Medulla oblongata (tissue), 1 donor: ENCODE data around the gene MADCAM1.

ENCODE experiments used
- DNase-seq: peaks from one replicate; pipeline ENCODE4 v3.0.0-alpha.2; 2015; ENCODE audit errors: extremely low spot score

MADCAM1 gene

DNA sequence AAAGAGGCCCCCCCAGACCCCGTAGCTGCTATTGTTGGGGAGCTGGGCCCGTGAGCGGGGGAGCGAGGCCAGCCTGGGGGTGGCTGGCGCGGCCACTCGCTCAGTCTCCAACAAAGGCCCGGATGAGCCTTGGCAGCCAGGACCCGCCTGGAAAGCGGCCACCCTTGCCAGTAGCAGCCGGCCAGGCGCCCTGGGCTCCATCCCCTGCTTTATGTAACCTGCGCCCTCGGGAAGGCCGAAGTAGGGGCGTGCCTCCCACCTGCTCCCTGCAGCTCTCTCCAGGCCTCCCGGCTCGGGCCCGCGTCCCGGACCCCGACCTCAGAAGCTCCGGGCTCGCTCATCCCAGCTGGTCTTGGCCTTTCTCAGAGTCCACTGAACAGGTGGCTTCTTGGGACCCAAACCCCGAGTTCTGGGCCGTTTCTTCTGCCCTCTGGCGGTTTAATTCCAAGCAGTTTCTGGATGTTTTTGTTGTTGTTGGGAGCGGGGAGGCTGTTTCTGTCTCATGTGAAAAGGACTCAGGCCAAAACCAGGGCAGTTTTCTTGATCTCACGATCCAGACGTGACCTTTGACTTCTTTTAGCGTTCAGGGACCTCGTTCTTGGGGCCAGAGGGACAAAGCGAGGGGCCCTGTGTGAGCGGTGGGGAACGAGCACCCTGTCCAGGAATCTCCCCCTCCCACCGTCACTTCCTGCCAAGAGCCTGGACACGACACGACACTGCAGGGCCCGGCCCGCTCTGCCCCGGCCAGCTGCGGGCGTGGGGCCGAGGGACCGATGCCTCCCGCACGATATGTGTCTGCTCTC, 36.5 kb downstream of the MADCAM1 start:
- DNase-seq: peak; percentile 84

GRCh38 chr19:533364-534058, 37.2 kb downstream of the MADCAM1 start:
- no peak for DNase-seq

DNA sequence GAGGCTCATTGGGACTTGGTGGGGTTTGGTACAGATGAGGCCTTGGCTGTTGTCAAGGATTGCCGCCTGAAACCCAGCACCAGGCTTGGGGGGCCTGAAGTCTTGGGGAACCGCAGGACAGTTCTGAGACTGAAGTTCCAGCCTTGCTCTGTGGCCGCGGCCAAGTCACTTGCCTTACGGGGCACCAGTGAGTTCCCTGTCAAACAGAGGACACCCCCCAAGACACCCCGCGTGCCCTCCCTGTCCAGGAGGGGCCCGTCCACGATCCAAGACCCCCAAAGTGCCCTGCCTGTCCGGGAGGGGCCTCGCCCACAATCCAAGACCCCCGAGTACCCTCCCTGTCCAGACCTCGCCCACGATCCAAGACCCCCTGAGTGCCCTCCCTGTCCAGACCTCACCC, 37.8 kb downstream of the MADCAM1 start:
- no peak for DNase-seq

GRCh38 chr19:535017-535835, 38.9 kb downstream of the MADCAM1 start:
- no peak for DNase-seq

GRCh38 chr19:536031-536880, 40.0 kb downstream of the MADCAM1 start:
- no peak for DNase-seq

DNA sequence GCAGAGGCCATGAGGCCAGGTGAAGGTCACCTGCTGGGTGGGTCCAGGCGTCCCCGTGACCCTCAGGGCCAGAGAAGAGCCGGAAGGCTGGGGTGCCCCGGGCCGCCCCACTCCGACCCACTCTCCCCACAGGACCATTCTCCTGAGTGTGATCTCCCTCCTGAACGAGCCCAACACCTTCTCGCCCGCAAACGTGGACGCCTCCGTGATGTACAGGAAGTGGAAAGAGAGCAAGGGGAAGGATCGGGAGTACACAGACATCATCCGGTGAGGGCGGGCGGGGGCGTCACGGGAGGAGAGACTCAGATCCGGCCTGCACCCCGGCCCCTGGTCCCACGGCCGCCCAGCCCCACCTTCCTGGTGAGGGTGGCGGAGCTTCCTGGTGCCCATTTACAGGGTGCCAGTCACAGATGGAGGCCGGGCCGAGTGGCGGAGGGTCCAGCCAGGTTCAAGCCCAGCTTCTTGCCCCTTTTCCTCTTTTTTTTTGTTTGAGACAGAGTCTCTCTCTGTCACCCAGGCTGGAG, 40.7 kb downstream of the MADCAM1 start:
- DNase-seq: no peak

GRCh38 chr19:538641-539428, 42.5 kb downstream of the MADCAM1 start:
- no peak for DNase-seq

DNA sequence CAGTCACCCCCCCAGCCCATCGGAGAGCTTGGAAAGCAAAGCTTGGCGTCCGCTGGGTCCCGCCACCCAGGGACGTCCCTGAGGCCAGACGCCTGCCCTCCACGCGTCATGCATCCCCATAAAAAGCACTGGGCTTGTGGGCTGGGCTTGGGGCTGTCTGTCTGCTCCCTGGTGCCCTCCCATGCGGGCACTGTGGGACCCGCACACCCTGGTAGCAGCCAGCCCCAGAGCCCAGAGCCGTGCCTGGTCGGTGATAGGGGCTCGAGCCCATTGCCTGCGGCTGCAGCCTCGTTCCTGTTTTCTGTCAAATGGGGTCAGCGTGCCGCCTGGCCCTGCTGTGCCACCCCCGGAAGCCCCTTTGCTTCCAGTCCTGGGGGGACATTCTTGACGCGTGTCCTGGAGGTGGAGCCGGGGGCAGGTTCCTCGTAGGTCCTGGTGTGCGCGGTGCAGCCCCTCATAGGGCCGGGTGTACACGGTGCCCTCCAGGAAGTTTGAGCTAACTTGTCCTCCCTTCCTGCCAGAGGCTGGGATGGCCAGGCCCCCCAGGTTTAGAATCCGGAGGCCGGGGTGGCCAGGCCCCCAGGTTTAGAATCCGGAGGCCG, 43.2 kb downstream of the MADCAM1 start:
- no peak for DNase-seq

DNA sequence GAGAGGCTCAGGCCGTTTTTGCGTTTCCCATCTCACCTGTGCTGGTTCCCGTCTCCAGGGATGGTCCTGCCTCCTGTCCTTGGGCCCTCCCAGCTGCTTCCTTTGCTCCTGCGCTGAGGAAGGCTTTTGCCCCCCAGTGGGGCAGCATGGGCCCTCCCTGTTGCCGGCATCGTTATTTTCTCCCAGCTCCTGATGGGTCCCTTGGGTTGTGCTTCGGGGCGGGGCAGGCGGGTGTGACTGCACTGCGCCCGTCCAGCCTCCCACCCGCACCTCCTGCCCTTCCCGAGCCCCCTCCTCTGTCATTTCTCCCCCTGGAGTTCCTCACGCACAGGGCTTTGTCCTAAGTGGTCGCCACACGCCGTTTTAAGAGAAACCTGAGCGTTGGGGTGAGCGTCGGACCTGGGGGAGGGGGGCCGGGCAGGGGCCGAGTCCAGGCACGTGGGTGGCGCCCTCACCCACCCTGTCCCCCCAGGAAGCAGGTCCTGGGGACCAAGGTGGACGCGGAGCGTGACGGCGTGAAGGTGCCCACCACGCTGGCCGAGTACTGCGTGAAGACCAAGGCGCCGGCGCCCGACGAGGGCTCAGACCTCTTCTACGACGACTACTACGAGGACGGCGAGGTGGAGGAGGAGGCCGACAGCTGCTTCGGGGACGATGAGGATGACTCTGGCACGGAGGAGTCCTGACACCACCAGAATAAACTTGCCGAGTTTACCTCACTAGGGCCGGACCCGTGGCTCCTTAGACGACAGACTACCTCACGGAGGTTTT, 44.8 kb downstream of the MADCAM1 start:
- no peak for DNase-seq

GRCh38 chr19:541699-542098, 45.4 kb downstream of the MADCAM1 start:
- DNase-seq: no peak

DNA sequence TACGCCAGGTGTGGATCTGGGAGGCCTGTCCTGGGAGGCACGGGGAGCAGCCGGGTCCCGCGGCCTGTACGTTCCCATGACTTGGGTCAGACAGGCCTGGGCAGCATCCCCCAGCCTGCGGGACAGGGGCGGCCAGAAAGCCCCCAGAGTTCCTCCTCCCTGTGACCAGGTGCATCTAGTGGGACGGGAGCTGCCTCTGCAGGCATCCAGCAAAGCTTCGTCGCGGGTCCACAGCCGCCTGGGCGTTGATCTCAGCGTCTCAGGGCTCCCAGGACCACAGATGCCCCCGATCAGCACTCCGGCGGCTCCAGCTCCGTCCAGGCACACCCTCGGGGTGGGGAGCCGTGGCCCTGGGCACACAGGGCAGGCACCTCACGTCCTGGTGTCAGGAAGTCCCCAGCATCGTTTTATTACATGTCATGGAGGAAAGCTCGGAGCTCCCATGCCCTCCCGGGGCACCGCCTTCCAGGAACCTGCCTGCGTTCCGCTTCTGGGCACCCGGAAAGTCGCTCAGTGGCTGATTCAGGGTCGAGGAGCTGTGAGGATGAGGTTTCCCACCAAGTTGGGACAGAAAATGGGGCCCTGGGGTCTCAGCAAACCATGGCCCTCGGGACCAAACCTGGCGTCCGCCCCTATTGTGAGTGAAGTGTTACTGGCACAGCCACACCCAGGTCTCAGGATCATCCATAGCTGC, 46.0 kb downstream of the MADCAM1 start:
- DNase-seq: no peak

DNA sequence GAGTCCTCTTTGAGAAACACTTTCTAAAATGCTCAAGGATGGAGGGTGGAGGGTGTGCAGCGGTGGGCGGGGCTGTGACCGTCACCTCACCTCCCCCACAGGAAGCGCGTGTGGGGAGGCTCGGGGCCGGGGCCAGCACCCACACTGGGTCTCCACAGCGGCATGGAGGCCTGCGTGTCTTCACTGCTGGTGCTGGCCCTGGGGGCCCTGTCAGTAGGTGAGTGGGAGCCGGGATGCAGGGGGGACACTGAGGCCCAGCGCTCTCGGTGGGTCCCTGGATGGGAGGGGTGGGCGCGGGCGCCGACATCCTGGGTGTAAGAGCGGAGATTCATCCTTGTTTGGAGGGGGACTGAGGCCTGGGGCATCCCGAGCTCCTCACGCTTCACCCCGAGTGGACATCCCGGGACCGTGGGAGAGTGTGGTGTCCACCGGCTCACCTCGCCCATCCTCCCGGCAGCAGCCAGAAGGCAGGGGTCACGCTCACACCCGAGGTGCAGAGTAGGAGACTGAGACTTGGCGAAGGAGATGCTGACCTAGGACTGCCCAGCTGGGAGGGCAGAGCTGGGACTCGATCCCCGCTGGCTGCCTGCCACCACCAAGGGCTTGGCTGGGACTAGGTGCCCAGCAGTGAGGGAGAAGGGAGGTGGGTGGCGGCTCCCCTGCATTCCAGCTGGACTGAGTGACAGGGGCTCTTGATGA, 47.8 kb downstream of the MADCAM1 start, which contains the start of gene GZMM:
GZMM (plus strand) TSS at position 144 of the 699 bp plus-strand sequence; CDS start at position 163, 19 bp downstream.
- DNase-seq: no peak

GRCh38 chr19:547117-547516, 50.8 kb downstream of the MADCAM1 start:
- no peak for DNase-seq

GRCh38 chr19:547836-548720, 51.8 kb downstream of the MADCAM1 start:
- no peak for DNase-seq

- DNase-seq: no peak
Observed at GRCh38 chr19:548886-549830, 52.9 kb downstream of the MADCAM1 start.

DNA sequence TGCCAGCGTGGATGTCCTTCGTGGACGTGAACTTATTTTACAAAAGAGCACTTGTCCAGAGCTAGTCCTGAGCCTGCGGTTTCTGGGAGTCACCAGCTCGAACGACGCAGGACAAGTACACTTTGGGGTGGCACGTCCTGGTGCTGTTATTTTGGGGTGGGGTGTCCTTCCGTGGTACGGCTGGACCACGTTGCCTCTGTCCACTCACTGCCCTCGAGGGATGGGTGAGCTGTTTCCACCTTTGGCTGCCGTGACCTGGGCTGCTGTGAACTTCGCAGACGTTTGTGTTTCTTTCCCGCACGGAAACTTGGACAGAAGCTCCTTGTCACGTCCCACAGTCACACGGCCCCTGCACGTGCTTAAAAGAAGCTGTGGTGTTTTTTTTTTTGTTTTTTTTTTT, 58.5 kb downstream of the MADCAM1 start:
- DNase-seq: no peak
